HG03575 (cell line): ENCODE measurements around the gene GUK1.
"Not testable (repeated sequence)": the region's sequence is repeated elsewhere in the genome, so short reads cannot be mapped to it uniquely, and the experiment has no call there.

ENCODE experiments used
- ATAC-seq: cut with Tn5 transposase; IDR thresholded peaks from one replicate; pipeline ENCODE4 v1.9.1; 2021; ENCODE audit not compliant: unreplicated experiment, insufficient number of reproducible peaks, low FRiP score; ENCODE audit errors: extremely low read depth

GUK1 gene

GRCh38 chr1:228102791-228103620 lies 37.1 kb upstream of the GUK1 start, which contains the start of gene C1orf35:
C1orf35 (minus strand) TSS chr1:228103325; CDS start chr1:228103227, 98 bp downstream.
- peak; percentile 29 for ATAC-seq

- no peak for ATAC-seq
Observed at GRCh38 chr1:228104526-228105269, 35.4 kb upstream of the GUK1 start.

- no peak for ATAC-seq
Observed at GRCh38 chr1:228105270-228105995, 34.6 kb upstream of the GUK1 start.

- no peak for ATAC-seq
Observed at GRCh38 chr1:228105996-228106799, 33.9 kb upstream of the GUK1 start.

GRCh38 chr1:228106800-228107054 lies 33.4 kb upstream of the GUK1 start:
- ATAC-seq: no peak

GRCh38 chr1:228107636-228108035 lies 32.4 kb upstream of the GUK1 start:
- ATAC-seq: no peak

GRCh38 chr1:228108055-228108690 lies 31.9 kb upstream of the GUK1 start:
- ATAC-seq: no peak

GRCh38 chr1:228108742-228109072 lies 31.4 kb upstream of the GUK1 start:
- ATAC-seq: no peak

- peak; percentile 59 for ATAC-seq
Observed at GRCh38 chr1:228109073-228109961, 30.8 kb upstream of the GUK1 start, which contains the start of gene MRPL55. MRPL55 (minus strand) TSS chr1:228109299; CDS start chr1:228108260, 1,039 bp downstream.

GRCh38 chr1:228109962-228110488 lies 30.1 kb upstream of the GUK1 start:
- no peak for ATAC-seq

GRCh38 chr1:228110556-228110955 lies 29.5 kb upstream of the GUK1 start:
- ATAC-seq: no peak

- not testable (repeated sequence) for ATAC-seq
Observed at GRCh38 chr1:228111315-228111714, 28.8 kb upstream of the GUK1 start.

GRCh38 chr1:228112167-228112566 lies 27.9 kb upstream of the GUK1 start:
- ATAC-seq: no peak

- no peak for ATAC-seq
Observed at GRCh38 chr1:228112617-228113016, 27.5 kb upstream of the GUK1 start.

- ATAC-seq: no peak
Observed at GRCh38 chr1:228114827-228115226, 25.3 kb upstream of the GUK1 start.

- ATAC-seq: no peak
Observed at GRCh38 chr1:228117335-228117734, 22.7 kb upstream of the GUK1 start.

GRCh38 chr1:228118040-228118439 lies 22.0 kb upstream of the GUK1 start:
- ATAC-seq: no peak
